AG04450 (cell line): Measurements from ENCODE around the gene CENPP. TPM values are rescaled to one million over a fixed set of nuclear protein-coding genes. Genes with fewer than 3 reads are reported as not detected.

ENCODE experiments used
- CTCF ChIA-PET: fragments of 300-600, 350-600 bp; formaldehyde crosslinking; extraction: SDS; loops from one replicate; lab custom pipeline; 2022; ENCODE audit warnings: antibody characterized with exemption, inconsistent platforms; lab: Charles Lee
- POLR2A ChIA-PET: fragments of 350-600 bp; formaldehyde crosslinking; extraction: SDS; loops from one replicate; lab custom pipeline; 2021; ENCODE audit warnings: antibody characterized with exemption, inconsistent platforms; lab: Yijun Ruan, JAX
- DNase-seq: peaks from one replicate; pipeline ENCODE4 v3.0.0-alpha.2; 2011; ENCODE audit warnings: low read depth, low spot score
- H3K27ac ChIP-seq: one replicate; pipeline ENCODE4 v1.5.1; 2012; ENCODE audit warnings: low read depth, low read length, control low read depth
- H3K27me3 ChIP-seq: one replicate; pipeline ENCODE4 v1.6.0; 2012; ENCODE audit warnings: low read length; ENCODE audit not compliant: control insufficient read depth, insufficient read depth
- H3K4me3 ChIP-seq: 2 replicates; pipeline ENCODE4 v1.5.1; 2011; ENCODE audit warnings: mild to moderate bottlenecking, low read depth, low read length, control low read depth
- H3K9me3 ChIP-seq: 2 replicates; pipeline ENCODE4 v1.5.1; 2012; ENCODE audit warnings: low read length; ENCODE audit not compliant: control insufficient read depth, insufficient read depth
- polyA minus RNA-seq: library from RNA; depleted of rRNA, polyadenylated mRNA; stranded (reverse); fragments of >200 nt; gene quantifications from 2 replicates; pipeline ENCODE4 v1.2.3, GENCODE V29; 2011; rRNA and poly(A)+ RNA removed
- polyA plus RNA-seq: library from polyadenylated mRNA; depleted of rRNA; stranded (reverse); fragments of >200 nt; gene quantifications from 2 replicates; pipeline ENCODE4 v1.2.3, GENCODE V29; 2011; rRNA removed
- TF ChIP-seq, protein P1 (sequence below): IDR thresholded peaks from 2 replicates; pipeline ENCODE4 v1.5.1; 2011; ENCODE audit warnings: low read depth, low read length, control low read depth, inconsistent platforms

The CENPP gene
- polyA plus RNA-seq (2.2 and 4.4 TPM in 2 replicates), polyA minus RNA-seq (1.1 and 1.6 TPM in 2 replicates)

DNA sequence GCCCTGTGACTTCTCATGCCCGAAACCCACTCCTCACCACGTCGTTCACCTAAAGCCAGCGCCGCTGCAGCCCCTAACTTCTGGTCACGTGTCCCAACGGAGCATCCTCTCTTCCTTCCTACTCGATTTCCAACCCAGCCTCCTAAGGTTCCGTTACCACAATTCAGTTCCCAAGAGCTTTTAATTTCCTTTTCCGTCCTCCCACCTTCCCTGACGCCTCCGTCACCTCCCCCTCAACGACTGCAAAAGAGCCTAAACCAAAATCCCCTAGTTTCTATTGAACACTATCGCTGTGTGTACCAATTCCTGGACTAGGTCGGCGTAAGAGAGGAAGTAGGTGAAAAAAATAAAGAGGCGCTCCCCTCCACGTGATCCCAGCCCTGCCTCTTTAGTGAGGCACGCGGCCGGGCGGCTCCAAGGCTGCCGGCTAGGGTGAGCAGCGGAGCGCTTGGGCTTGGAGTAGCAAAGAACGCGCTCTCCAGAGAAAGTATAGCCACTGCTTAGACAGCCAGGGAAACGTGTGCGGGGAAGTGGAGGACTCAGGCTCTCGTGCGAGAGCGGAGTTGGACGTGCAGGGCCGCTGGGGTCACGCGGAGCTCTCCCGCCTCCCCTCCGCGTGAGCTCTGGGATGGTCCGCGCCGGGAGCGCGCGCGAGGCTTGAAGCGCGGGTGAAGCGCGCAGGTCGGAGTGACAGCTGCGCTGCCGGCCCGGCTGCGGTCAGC lies at the start of gene CENPP, which contains the start of gene NOL8:
Gene CENPP (plus strand): TSS at position 685 of the 722 bp plus-strand sequence.
Gene NOL8 (minus strand): TSS at position 82 of the 722 bp plus-strand sequence. CDS start 1,189 bp downstream, outside the sequence.
- TF ChIP-seq, protein P1, sequence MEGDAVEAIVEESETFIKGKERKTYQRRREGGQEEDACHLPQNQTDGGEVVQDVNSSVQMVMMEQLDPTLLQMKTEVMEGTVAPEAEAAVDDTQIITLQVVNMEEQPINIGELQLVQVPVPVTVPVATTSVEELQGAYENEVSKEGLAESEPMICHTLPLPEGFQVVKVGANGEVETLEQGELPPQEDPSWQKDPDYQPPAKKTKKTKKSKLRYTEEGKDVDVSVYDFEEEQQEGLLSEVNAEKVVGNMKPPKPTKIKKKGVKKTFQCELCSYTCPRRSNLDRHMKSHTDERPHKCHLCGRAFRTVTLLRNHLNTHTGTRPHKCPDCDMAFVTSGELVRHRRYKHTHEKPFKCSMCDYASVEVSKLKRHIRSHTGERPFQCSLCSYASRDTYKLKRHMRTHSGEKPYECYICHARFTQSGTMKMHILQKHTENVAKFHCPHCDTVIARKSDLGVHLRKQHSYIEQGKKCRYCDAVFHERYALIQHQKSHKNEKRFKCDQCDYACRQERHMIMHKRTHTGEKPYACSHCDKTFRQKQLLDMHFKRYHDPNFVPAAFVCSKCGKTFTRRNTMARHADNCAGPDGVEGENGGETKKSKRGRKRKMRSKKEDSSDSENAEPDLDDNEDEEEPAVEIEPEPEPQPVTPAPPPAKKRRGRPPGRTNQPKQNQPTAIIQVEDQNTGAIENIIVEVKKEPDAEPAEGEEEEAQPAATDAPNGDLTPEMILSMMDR, result no peak
- peak; percentile 59 for DNase-seq
- Histone ChIP-seq H3K27me3 (no peaks in the 10 kb centered on the region), H3K27ac (peak within 1 kb of the TSS; percentile 99), H3K9me3 (no peaks in the 10 kb centered on the region; the same call in 1 of the 2 replicates), H3K4me3 (peak within 1 kb of the TSS; percentile 95)
- ChIA-PET POLR2A (interaction anchor here (0.5 to 1.3 kb wide), 9 partner anchors 19 to 345 kb away, joined by 3 to 5 read pairs (median 4); partner anchors contain the start of gene IPPK), CTCF (interaction anchor here (0.7 to 3.2 kb wide), 7 partner anchors 20 to 309 kb away, joined by 3 to 21 read pairs (median 4); no protein-coding TSS in a partner anchor)

DNA sequence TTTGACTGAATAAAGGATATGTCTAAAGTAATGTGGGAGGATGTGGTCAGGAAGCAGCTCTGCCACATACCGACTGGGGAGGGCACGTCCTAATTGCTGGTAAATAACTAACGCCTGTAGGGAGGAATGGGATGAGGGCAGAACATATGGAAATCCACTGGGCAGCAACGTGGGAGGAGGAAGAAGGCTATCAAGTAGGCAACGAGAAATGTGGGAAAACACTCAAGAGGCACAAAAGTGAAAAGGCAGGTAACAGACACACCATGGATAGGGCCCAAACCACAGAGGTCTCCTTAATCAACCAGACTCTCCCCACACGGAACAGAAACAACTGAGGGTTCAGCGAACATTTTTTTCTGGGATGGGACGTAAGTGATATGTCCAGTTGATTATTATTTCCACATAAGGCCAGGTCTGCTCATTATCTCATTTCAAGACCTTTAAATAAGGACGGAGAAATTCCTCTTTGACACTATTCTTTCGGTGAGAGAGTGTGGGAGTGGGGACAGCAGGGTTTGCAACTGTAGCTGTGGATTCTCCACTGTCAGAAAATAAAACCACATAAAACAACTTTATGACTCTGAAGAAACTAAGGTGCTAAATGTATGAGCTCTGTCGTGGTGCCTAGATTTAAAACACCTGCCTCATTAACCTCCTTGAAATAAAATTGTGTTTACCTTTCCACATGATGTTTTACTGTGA lies 49.3 kb upstream of the CENPP start:
- Histone ChIP-seq H3K27me3 (no peaks in the 10 kb centered on the region), H3K27ac (no peak overlapping the region), H3K4me3 (no peak overlapping the region), H3K9me3 (no peaks in the 10 kb centered on the region)
- ChIA-PET POLR2A (no interaction called here), CTCF (interaction anchor here (6.5 kb wide), 1 partner anchor 137 kb away, joined by 57 read pairs; no protein-coding TSS in a partner anchor)
- no peak for DNase-seq
- TF ChIP-seq, protein P1, result no peak

DNA sequence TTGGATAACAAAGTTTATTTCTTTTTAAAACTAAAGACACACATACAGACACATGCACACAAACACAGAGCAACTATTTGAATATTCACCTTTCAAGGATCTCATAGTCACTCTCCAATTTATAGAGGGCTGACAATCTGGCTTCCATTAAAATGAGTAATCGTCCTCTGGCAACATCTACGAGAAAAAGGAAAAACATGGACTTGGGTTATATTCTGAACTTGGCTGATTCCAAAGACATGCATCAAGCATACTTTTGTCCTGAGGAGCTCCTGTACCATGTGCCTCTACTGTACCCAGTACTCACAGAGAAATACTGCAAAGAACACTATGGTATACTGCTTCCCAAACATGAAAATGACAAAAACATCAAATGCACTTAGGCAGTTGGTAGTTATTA lies 47.6 kb upstream of the CENPP start:
- no peaks in the 10 kb centered on the region for H3K27me3 ChIP-seq
- no peak overlapping the region for H3K4me3 ChIP-seq
- ChIA-PET POLR2A (interaction anchor here (0.9 kb wide), 1 partner anchor 14 kb away, joined by 4 read pairs; no protein-coding TSS in a partner anchor), CTCF (interaction anchor here (1.1 to 6.5 kb wide), 5 partner anchors 9 to 143 kb away, joined by 3 to 57 read pairs (median 3); no protein-coding TSS in a partner anchor)
- H3K9me3 ChIP-seq, result no peaks in the 10 kb centered on the region
- no peak overlapping the region for H3K27ac ChIP-seq
- no peak for DNase-seq
- TF ChIP-seq, protein P1, result no peak

DNA sequence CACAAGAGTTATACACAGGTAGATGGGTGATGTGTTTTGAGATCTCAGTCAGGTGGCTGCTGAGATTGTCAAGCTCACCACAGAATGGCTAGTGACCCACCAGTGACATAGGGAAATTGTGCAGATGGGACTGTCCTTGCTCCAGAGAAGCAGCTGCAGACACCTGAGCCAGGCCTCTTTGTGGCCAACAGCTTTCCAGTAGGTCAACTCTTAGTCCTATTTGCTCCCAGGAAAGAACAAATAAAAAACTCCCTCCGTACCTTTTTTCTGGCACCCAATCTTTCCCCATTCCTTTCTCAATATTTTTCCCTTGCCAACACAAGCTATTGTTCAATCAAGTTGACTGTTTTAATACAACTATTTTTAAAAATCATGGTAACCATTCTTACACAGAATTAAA lies 46.5 kb upstream of the CENPP start:
- no peak overlapping the region for H3K4me3 ChIP-seq
- H3K9me3 ChIP-seq, result no peaks in the 10 kb centered on the region
- H3K27ac ChIP-seq, result no peak overlapping the region
- H3K27me3 ChIP-seq, result no peaks in the 10 kb centered on the region
- ChIA-PET CTCF (interaction anchor here (0.5 to 6.5 kb wide), 8 partner anchors 10 to 227 kb away, joined by 3 to 57 read pairs (median 3); partner anchors contain the start of gene IARS1), POLR2A (no interaction called here)
- TF ChIP-seq, protein P1, result no peak
- DNase-seq, result no peak
